ENCODE results near the gene ANKRD42. TPM values are rescaled to one million over a fixed set of nuclear protein-coding genes. Genes with fewer than 3 reads are reported as not detected.

Gene ANKRD42
- total and polyA plus RNA-seq, 9 of the 15 experiments (the other 6 are each of a cell fraction or from before 2014, with no cell fraction given) = 2.8 to 9.1 (median 6.1) TPM

DNA sequence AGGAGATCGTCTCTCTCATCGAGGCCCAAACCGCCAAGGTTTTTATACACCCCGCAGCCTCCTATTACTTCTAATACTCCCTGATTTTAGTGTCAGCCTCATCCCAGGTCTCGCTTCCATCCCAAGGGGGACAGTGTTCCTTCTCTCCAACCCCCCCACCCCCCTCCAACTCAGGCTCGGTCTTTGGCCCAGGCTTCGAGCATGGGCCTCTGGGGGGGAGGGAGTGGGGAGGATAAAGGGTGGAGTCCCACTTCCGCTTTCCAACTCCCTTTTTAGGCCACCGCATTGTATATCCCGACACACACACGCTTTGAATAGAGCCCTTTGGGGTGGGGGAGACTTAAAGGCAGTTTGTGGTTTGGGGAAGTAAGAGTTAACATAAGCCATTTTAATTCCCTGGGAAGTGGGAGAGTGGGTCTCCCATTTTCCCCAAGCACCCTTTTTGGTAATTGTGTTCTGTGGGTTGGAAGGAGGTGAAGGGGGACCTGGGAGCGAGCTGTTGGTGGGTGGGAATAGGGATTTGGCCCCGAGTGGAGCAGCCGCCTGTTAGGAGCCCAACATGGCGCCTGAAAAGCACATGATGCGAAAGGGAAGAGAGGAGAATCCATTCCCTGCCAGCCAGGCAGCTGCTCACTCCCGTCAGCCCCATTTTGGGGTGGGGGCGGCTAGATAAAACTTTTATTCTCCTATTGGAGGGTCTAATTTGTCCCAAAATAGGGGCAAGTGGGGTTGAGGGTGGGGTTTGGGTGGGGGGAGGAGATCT is 35.7 kb upstream of the ANKRD42 start (continued):
- TF ChIP-seq, protein P1, sequence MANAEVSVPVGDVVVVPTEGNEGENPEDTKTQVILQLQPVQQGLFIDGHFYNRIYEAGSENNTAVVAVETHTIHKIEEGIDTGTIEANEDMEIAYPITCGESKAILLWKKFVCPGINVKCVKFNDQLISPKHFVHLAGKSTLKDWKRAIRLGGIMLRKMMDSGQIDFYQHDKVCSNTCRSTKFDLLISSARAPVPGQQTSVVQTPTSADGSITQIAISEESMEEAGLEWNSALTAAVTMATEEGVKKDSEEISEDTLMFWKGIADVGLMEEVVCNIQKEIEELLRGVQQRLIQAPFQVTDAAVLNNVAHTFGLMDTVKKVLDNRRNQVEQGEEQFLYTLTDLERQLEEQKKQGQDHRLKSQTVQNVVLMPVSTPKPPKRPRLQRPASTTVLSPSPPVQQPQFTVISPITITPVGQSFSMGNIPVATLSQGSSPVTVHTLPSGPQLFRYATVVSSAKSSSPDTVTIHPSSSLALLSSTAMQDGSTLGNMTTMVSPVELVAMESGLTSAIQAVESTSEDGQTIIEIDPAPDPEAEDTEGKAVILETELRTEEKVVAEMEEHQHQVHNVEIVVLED (CRISPR knock-in tag; IDR thresholded peaks at IDR 0.05) = no peak
- TF ChIP-seq MEIS2 (IDR thresholded peaks at IDR 0.05; ENCODE audit: partially characterized antibody) = no peak
- no peak; the same call in 1 of the 2 replicates for TF ChIP-seq SMAD4 (CRISPR knock-in tag; conservative IDR thresholded peaks at IDR 0.05)
- TF ChIP-seq, protein P2, sequence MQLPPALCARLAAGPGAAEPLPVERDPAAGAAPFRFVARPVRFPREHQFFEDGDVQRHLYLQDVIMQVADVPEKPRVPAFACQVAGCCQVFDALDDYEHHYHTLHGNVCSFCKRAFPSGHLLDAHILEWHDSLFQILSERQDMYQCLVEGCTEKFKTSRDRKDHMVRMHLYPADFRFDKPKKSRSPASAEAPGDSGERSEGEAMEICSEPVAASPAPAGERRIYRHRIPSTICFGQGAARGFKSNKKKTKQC (CRISPR knock-in tag; IDR thresholded peaks at IDR 0.05) = 0 out of 2 replicates have a peak, but pooled peaks have one; percentile 18
- TF ChIP-seq MXI1 (IDR thresholded peaks at IDR 0.05; ENCODE audit: low read depth, low read length) = peak; percentile 12; the same call in 1 of the 2 replicates
- TF ChIP-seq HDAC3 (IDR thresholded peaks at IDR 0.05; ENCODE audit: borderline replicate concordance, partially characterized antibody) = peak; percentile 42
- no peak for TF ChIP-seq EWSR1 (IDR thresholded peaks at IDR 0.05; ENCODE audit: borderline replicate concordance, low read depth, partially characterized antibody)
- TF ChIP-seq, protein P3, sequence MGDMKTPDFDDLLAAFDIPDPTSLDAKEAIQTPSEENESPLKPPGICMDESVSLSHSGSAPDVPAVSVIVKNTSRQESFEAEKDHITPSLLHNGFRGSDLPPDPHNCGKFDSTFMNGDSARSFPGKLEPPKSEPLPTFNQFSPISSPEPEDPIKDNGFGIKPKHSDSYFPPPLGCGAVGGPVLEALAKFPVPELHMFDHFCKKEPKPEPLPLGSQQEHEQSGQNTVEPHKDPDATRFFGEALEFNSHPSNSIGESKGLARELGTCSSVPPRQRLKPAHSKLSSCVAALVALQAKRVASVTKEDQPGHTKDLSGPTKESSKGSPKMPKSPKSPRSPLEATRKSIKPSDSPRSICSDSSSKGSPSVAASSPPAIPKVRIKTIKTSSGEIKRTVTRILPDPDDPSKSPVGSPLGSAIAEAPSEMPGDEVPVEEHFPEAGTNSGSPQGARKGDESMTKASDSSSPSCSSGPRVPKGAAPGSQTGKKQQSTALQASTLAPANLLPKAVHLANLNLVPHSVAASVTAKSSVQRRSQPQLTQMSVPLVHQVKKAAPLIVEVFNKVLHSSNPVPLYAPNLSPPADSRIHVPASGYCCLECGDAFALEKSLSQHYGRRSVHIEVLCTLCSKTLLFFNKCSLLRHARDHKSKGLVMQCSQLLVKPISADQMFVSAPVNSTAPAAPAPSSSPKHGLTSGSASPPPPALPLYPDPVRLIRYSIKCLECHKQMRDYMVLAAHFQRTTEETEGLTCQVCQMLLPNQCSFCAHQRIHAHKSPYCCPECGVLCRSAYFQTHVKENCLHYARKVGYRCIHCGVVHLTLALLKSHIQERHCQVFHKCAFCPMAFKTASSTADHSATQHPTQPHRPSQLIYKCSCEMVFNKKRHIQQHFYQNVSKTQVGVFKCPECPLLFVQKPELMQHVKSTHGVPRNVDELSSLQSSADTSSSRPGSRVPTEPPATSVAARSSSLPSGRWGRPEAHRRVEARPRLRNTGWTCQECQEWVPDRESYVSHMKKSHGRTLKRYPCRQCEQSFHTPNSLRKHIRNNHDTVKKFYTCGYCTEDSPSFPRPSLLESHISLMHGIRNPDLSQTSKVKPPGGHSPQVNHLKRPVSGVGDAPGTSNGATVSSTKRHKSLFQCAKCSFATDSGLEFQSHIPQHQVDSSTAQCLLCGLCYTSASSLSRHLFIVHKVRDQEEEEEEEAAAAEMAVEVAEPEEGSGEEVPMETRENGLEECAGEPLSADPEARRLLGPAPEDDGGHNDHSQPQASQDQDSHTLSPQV (IDR thresholded peaks at IDR 0.05) = peak; percentile 35; the same call in 1 of the 2 replicates
- no peak for TF ChIP-seq MTF1 (CRISPR knock-in tag; IDR thresholded peaks at IDR 0.05; ENCODE audit: borderline replicate concordance)
- peak; percentile 92 for TF ChIP-seq MYC (IDR thresholded peaks at IDR 0.05; ENCODE audit: low read depth, low read length)
- no peak for TF ChIP-seq MYC (CRISPR knock-in tag; IDR thresholded peaks at IDR 0.05; ENCODE audit: borderline replicate concordance, low read depth)
- 0 out of 2 replicates have a peak, but pooled peaks have one; percentile 13 for TF ChIP-seq MYBL2 (IDR thresholded peaks at IDR 0.05; ENCODE audit: low read depth)
- TF ChIP-seq MYBL2 (CRISPR knock-in tag; IDR thresholded peaks at IDR 0.05; ENCODE audit: borderline replicate concordance) = no peak
- TF ChIP-seq TCF7L2 (IDR thresholded peaks at IDR 0.05; ENCODE audit: low read depth, low read length) = no peak
- peak; percentile 42; the same call in 1 of the 2 replicates for TF ChIP-seq HDAC2 (IDR thresholded peaks at IDR 0.05)
- TF ChIP-seq PYGO2 (tag; IDR thresholded peaks at IDR 0.05) = no peak
- TF ChIP-seq, protein P4, sequence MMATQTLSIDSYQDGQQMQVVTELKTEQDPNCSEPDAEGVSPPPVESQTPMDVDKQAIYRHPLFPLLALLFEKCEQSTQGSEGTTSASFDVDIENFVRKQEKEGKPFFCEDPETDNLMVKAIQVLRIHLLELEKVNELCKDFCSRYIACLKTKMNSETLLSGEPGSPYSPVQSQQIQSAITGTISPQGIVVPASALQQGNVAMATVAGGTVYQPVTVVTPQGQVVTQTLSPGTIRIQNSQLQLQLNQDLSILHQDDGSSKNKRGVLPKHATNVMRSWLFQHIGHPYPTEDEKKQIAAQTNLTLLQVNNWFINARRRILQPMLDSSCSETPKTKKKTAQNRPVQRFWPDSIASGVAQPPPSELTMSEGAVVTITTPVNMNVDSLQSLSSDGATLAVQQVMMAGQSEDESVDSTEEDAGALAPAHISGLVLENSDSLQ (IDR thresholded peaks at IDR 0.05) = 0 out of 2 replicates have a peak, but pooled peaks have one; percentile 14
- TF ChIP-seq ZNF57 (CRISPR knock-in tag; IDR thresholded peaks at IDR 0.05) = no peak
